Chondrocyte (in vitro differentiated cells): ENCODE results near the gene SETBP1. TPM values are rescaled to one million over a fixed set of nuclear protein-coding genes. Genes with fewer than 3 reads are reported as not detected.

Experiments
- DNase-seq: peaks from one replicate; pipeline ENCODE4 v3.0.0; 2021; ENCODE audit warnings: mixed read lengths, low spot score
- H3K27ac Mint-ChIP-seq: one replicate; pipeline ENCODE4 v1.8.0; 2021; ENCODE audit warnings: mild to moderate bottlenecking, moderate library complexity, mixed read lengths; ENCODE audit not compliant: unreplicated experiment
- H3K27me3 Mint-ChIP-seq: 2 replicates; pipeline ENCODE4 v1.8.0; 2021; ENCODE audit warnings: low read depth, mixed read lengths
- H3K36me3 Mint-ChIP-seq: 2 replicates; pipeline ENCODE4 v1.8.0; 2021; ENCODE audit warnings: low read depth, mixed read lengths
- H3K4me1 Mint-ChIP-seq: 2 replicates; pipeline ENCODE4 v1.8.0; 2021; ENCODE audit warnings: low read depth, mild to moderate bottlenecking, mixed read lengths
- H3K4me3 Mint-ChIP-seq: one replicate; pipeline ENCODE4 v1.8.0; 2021; ENCODE audit warnings: mild to moderate bottlenecking, moderate library complexity, mixed read lengths; ENCODE audit not compliant: unreplicated experiment
- H3K9me3 Mint-ChIP-seq: 2 replicates; pipeline ENCODE4 v1.8.0; 2021; ENCODE audit warnings: low read depth, mixed read lengths
- total RNA-seq: library from RNA; stranded (reverse); gene quantifications from 3 replicates; pipeline ENCODE4 v1.2.1, GENCODE V29; 2021
- TF ChIP-seq, protein P1 (sequence below): fragments of 200-600 bp; sonication (generic); IDR thresholded peaks from 2 replicates; pipeline ENCODE4 v1.5.0; 2021; ENCODE audit warnings: antibody characterized with exemption, mild to moderate bottlenecking, moderate library complexity

SETBP1 gene
- total RNA-seq, 1 donor from 2014 or later = 29.3 TPM

DNA sequence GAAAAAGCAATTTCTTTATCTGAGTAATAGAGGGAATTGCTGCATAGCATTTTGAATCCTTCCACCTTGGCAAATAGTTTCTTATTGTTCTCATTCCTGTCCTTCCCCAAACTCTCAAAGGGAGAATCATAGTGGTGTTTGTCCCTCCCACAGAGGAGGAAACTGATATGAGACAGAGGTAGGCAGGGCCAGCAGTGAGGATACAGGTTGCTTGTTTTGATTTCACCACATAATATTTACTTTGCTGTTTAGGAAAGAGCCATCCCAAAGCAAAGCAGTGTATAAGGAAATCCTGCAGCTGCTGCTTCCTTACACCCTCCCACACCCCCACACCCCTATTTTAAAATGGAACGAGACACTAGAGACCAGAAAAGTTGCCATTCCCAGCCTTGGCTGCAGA lies 195.3 kb downstream of the SETBP1 start:
- TF ChIP-seq, protein P1, sequence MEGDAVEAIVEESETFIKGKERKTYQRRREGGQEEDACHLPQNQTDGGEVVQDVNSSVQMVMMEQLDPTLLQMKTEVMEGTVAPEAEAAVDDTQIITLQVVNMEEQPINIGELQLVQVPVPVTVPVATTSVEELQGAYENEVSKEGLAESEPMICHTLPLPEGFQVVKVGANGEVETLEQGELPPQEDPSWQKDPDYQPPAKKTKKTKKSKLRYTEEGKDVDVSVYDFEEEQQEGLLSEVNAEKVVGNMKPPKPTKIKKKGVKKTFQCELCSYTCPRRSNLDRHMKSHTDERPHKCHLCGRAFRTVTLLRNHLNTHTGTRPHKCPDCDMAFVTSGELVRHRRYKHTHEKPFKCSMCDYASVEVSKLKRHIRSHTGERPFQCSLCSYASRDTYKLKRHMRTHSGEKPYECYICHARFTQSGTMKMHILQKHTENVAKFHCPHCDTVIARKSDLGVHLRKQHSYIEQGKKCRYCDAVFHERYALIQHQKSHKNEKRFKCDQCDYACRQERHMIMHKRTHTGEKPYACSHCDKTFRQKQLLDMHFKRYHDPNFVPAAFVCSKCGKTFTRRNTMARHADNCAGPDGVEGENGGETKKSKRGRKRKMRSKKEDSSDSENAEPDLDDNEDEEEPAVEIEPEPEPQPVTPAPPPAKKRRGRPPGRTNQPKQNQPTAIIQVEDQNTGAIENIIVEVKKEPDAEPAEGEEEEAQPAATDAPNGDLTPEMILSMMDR = no peak
- Mint-ChIP-seq H3K4me1 (peaks cover 11% of the 10 kb centered on the region), H3K9me3 (peaks cover 6% of the 10 kb centered on the region), H3K4me3 (no peak overlapping the region), H3K27me3 (no peaks in the 10 kb centered on the region), H3K27ac (no peak overlapping the region), H3K36me3 (peaks cover 17% of the 10 kb centered on the region)
- DNase-seq = no peak

DNA sequence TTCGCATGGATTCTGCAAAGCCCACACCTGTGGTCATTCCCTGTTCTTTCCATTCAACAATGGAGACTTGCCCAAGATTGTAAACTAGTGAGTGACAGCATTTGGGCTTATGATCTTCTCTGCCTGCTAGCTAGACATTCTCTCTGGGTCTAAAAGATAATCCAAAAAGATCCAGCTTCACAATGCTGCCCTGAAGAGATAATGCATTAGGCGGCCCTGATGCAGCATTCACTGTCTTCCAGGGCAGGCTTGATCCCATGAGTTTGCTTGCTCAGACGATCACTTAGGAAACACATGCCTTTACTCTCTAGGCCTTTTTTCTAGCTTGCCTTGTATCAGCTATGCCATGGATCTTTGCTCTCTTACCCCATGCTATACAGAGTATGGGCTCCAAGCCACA lies 196.1 kb downstream of the SETBP1 start:
- TF ChIP-seq, protein P1 = no peak
- H3K36me3 Mint-ChIP-seq = peaks cover 12% of the 10 kb centered on the region
- no peak overlapping the region for H3K27ac Mint-ChIP-seq
- H3K4me3 Mint-ChIP-seq = no peak overlapping the region
- no peak for DNase-seq
- H3K4me1 Mint-ChIP-seq = peaks cover 4% of the 10 kb centered on the region
- H3K27me3 Mint-ChIP-seq = no peaks in the 10 kb centered on the region
- H3K9me3 Mint-ChIP-seq = peaks cover 6% of the 10 kb centered on the region

DNA sequence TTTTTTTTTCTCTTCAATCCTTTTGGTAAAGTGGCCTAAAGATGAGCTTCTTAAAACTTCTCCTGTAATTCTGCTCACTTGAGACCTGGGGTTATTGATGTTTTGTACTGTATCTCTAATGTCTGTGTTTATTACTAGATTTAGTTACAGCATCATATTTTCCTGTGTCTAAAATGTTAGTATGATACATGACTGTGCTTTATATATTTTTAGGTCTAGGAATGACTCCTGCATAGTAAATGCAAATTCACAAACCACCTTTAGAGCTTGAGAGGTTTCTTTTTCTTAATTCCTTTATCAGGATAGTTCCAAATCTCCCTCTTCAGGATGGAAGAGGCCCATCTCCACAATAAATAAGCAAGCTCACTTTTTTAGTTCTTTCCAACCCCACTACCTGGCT lies 197.6 kb downstream of the SETBP1 start:
- H3K4me3 Mint-ChIP-seq = no peak overlapping the region
- H3K27me3 Mint-ChIP-seq = no peaks in the 10 kb centered on the region
- H3K9me3 Mint-ChIP-seq = peaks cover 6% of the 10 kb centered on the region
- no peak for DNase-seq
- H3K27ac Mint-ChIP-seq = no peak overlapping the region
- H3K36me3 Mint-ChIP-seq = peaks cover 10% of the 10 kb centered on the region
- TF ChIP-seq, protein P1 = no peak
- no peaks in the 10 kb centered on the region for H3K4me1 Mint-ChIP-seq

DNA sequence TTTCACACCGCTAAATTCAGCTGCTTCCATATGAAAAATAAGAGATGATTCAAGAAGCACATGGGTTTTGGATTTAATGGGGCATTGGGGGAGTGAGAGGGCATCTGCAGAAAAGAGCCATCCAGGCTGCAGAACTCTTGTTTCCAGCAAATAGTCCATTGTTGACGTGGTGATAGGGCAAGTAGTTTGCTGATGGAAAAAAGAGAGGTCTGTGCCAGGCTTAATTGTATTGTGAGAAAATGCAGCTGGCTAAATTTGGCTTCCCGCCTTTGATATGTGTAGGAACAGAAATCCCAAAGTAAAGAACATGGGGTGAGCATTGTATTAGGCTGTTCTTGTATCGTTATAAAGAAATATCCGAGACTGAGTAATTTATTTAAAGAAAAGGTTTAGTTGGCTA lies 199.5 kb downstream of the SETBP1 start:
- no peak overlapping the region for H3K4me3 Mint-ChIP-seq
- no peaks in the 10 kb centered on the region for H3K4me1 Mint-ChIP-seq
- TF ChIP-seq, protein P1 = no peak
- no peak for DNase-seq
- no peak overlapping the region for H3K27ac Mint-ChIP-seq
- no peaks in the 10 kb centered on the region for H3K27me3 Mint-ChIP-seq
- peaks cover 6% of the 10 kb centered on the region for H3K36me3 Mint-ChIP-seq
- peaks cover 6% of the 10 kb centered on the region for H3K9me3 Mint-ChIP-seq

DNA sequence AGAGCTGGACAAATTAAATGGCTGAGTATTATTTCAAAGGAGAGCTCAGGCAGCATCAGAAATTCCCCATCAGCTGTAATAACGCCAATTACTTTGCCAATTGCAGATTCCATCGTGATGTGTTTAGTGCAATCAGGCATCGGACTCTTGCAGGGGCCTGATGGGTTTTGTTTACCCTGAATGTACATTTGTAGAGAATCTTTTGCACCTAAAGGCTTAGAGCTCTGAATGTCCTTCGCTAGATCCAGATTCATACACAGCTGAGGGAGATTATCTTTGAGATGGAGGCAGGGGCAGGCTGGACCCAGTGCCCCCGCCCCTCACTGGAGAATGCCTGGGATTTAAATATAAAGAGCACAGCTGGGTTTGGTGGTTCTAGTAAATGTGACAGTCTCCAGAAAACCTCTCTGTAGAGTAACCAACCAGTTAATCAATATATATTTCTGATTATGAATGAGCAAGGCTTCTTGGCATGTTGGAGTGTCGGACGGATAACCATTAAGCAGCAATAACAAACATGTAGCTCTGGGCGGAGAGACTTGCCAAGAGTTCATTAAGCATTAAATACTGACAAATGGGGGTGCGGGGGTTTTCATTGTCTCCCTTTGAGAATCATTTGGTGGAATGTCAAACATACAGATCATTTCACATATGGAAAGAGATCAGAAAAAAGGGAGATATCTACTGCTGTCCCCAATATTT lies 200.9 kb downstream of the SETBP1 start:
- peaks cover 6% of the 10 kb centered on the region for H3K9me3 Mint-ChIP-seq
- H3K27ac Mint-ChIP-seq = no peak overlapping the region
- no peak overlapping the region for H3K4me3 Mint-ChIP-seq
- H3K4me1 Mint-ChIP-seq = no peaks in the 10 kb centered on the region
- no peaks in the 10 kb centered on the region for H3K27me3 Mint-ChIP-seq
- H3K36me3 Mint-ChIP-seq = peaks cover 5% of the 10 kb centered on the region
- DNase-seq = no peak
- TF ChIP-seq, protein P1 = no peak
